Muscle layer of colon (tissue), 2 donors: ENCODE measurements around the gene OSBPL9.
"Not testable (repeated sequence)": the region's sequence is repeated elsewhere in the genome, so short reads cannot be mapped to it uniquely, and the experiment has no call there.

Experiments used
- H3K27ac ChIP-seq: one replicate; pipeline ENCODE4 v1.7.0; 2013; ENCODE audit warnings: low read depth, mild to moderate bottlenecking, low read length, moderate library complexity
- H3K27me3 ChIP-seq, 2 donors: one replicate each; pipeline ENCODE4 v1.7.0; 2013; ENCODE audit warnings: low read length in 2 of 2, mild to moderate bottlenecking in 2 of 2; ENCODE audit not compliant: insufficient read depth in 2 of 2, control insufficient read depth in 1 of 2
- H3K36me3 ChIP-seq: one replicate; pipeline ENCODE4 v1.7.0; 2013; ENCODE audit warnings: mild to moderate bottlenecking, low read length; ENCODE audit not compliant: insufficient read depth
- H3K4me1 ChIP-seq: one replicate; pipeline ENCODE4 v1.7.0; 2013; ENCODE audit warnings: mild to moderate bottlenecking, low read length; ENCODE audit not compliant: insufficient read depth
- H3K4me3 ChIP-seq, 2 donors: one replicate each; pipeline ENCODE4 v1.7.0; 2013; ENCODE audit warnings: low read length in 2 of 2, low read depth in 1 of 2, mild to moderate bottlenecking in 1 of 2, moderate library complexity in 1 of 2
- H3K9ac ChIP-seq: one replicate; pipeline ENCODE4 v1.7.0; 2013; ENCODE audit warnings: low read length
- H3K9me3 ChIP-seq: one replicate; pipeline ENCODE4 v1.7.0; 2013; ENCODE audit warnings: mild to moderate bottlenecking, low read length
- donor health status: abdominal sarcoma.
- donor health status: Adenocarcinoma of cecum.

Gene OSBPL9

DNA sequence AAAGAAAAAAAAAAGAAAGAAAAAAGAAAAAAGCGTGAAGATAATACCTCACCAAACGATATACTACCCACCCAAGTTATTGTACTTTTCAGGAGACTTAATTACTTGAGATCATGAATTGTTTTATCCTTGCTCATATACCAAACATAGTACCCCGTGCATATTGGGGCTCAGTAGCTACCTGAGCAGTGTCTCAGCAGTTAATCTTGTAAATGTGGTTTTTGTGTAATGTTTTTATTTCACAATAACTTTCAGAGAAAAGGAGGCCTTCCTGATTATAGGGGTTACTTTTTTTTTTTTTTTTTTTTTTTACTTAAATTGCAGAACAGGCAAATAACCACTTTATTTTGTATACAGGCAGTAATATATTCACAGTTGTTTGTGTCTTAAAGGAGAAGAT lies 80.3 kb downstream of the OSBPL9 start:
- Histone ChIP-seq H3K36me3 (no peaks in the 10 kb centered on the region), H3K9ac (no peak overlapping the region), H3K9me3 (no peaks in the 10 kb centered on the region), H3K27ac (no peak overlapping the region), H3K4me1 (peaks cover 10% of the 10 kb centered on the region), H3K27me3 (no peaks in the 10 kb centered on the region), H3K4me3 (no peak overlapping the region)

DNA sequence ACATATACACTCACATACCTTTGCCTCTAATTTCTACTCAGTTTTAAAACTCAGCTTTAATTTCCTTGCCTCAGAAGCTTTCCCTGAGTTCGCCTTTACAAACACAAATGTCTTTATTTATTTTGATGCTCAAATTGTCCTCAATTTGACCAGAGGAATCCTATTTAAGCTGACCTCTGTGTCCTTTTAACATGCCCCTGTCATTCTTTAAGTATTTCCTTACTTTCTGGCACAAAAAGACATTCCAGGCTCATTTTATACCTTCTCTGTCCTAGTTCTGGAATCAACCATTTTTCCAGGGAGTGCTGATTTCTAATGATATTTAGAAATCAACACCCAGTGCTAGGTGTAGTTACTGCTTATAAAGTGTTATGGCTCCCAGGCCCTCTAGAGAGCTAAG lies 82.5 kb downstream of the OSBPL9 start:
- no peaks in the 10 kb centered on the region for H3K27me3 ChIP-seq
- no peak overlapping the region for H3K4me3 ChIP-seq
- H3K9ac ChIP-seq = no peak overlapping the region
- H3K9me3 ChIP-seq = no peaks in the 10 kb centered on the region
- peaks cover 10% of the 10 kb centered on the region for H3K4me1 ChIP-seq
- H3K27ac ChIP-seq = no peak overlapping the region
- no peaks in the 10 kb centered on the region for H3K36me3 ChIP-seq

DNA sequence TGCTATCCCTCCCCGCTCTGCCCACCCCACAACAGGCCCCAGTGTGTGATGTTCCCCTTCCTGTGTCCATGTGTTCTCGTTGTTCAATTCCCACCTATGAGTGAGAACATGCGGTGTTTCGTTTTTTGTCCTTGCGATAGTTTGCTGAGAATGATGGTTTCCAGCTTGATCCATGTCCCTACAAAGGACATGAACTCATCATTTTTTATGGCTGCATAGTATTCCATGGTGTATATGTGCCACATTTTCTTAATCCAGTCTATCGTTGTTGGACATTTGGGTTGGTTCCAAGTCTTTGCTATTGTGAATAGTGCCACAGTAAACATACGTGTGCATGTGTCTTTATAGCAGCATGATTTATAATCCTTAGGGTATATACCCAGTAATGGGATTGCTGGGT lies 84.9 kb downstream of the OSBPL9 start:
- H3K9ac ChIP-seq, H3K27me3 ChIP-seq, H3K27ac ChIP-seq, H3K36me3 ChIP-seq, H3K9me3 ChIP-seq, H3K4me3 ChIP-seq, H3K4me1 ChIP-seq: not testable (repeated sequence)

DNA sequence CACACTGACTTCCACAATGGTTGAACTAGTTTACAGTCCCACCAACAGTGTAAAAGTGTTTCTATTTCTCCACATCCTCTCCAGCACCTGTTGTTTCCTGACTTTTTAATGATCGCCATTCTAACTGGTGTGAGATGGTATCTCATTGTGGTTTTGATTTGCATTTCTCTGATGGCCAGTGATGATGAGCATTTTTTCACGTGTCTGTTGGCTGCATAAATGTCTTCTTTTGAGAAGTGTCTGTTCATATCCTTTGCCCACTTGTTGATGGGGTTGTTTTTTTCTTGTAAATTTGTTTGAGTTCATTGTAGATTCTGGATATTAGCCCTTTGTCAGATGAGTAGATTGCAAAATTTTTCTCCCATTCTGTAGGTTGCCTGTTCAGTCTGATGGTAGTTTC lies 85.3 kb downstream of the OSBPL9 start:
- H3K27me3 ChIP-seq, H3K36me3 ChIP-seq, H3K27ac ChIP-seq, H3K4me1 ChIP-seq, H3K4me3 ChIP-seq, H3K9ac ChIP-seq, H3K9me3 ChIP-seq: not testable (repeated sequence)

DNA sequence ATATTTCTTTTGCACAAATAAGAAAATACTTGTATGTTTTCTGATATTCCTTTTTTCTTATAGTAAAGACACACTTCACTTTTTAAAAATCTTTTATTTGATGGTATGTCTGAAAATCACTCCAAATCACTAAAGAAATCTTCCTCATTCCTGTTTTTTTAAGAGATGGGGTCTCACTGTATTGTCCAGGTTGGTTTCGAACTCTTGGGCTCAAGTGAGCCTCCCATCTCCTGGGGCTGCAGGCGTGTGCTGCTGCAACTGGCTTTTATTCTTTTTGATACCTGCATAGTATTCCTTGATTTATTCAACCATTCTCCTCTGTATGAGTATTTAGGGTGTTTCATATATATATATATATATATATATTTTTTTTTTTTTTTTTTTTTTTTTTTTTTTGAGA lies 88.1 kb downstream of the OSBPL9 start:
- Histone ChIP-seq H3K4me1 (no peaks in the 10 kb centered on the region), H3K9ac (no peak overlapping the region), H3K27ac (no peak overlapping the region), H3K36me3 (no peaks in the 10 kb centered on the region), H3K9me3 (no peaks in the 10 kb centered on the region), H3K4me3 (no peak overlapping the region), H3K27me3 (no peaks in the 10 kb centered on the region)

DNA sequence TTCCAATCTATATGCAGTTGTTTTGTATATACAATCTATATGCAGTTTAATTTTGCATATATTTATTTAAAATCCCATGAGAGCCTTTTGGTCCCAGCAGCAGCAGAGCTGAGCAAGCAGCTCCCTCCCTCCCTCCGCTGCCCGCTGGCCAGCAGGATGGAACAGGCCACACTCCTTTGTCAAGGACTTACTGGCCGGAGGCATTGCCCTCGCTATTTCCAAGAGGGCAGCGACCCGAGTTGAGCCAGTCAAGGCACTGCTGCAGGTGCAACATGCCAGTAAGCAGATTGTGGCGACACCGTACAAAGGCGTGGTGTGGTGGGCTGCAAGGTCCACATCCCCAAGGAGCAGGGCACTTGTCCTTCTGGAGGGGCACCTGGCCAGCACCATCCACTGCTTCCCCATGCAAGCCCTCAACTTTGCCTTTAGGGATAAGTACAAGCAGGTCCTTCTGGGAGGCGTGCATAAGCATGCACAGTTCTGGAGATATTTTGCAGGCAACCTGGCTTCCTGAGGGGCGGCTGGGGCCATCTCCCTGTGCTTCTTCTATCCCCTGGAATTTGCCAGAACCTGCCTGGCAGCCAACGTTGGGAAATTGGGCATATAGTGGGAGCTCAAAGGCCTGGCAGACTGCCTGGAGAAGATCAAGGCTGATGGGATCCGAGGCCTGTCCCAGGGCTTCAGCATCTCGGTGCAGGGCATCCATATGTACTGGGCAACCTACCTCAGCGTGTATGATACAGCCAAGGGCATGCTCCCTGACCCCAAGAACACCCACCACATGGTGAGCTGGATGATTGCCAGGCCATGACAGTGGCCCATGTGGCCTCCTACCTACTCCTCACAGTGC lies 92.2 kb downstream of the OSBPL9 start:
- H3K27ac ChIP-seq = no peak overlapping the region
- H3K36me3 ChIP-seq = no peaks in the 10 kb centered on the region
- no peaks in the 10 kb centered on the region for H3K4me1 ChIP-seq
- H3K9me3 ChIP-seq = no peaks in the 10 kb centered on the region
- no peaks in the 10 kb centered on the region for H3K27me3 ChIP-seq
- no peak overlapping the region for H3K4me3 ChIP-seq
- no peak overlapping the region for H3K9ac ChIP-seq

DNA sequence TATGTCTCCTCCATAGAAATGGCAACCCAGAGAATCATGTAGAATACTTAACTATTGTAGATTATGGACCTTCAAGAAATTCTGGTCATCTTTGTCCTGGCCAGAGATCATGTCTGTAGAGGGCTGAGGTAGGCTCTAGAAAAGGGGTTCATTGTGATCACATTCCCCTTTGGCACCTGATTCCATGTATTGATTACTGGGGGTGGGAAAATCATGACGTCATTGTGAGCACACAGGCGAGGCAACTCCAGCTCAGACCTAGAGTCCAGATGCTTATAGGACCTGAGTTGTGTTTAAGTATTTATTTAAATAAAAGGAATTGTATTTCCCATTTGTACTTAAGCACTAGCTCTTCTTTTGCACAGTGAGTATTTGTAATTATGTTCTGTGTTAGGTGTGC lies 93.1 kb downstream of the OSBPL9 start:
- Histone ChIP-seq H3K36me3 (peaks cover 6% of the 10 kb centered on the region), H3K9ac (no peak overlapping the region), H3K27ac (no peak overlapping the region), H3K4me1 (no peaks in the 10 kb centered on the region), H3K4me3 (no peak overlapping the region), H3K9me3 (no peaks in the 10 kb centered on the region), H3K27me3 (no peaks in the 10 kb centered on the region)

DNA sequence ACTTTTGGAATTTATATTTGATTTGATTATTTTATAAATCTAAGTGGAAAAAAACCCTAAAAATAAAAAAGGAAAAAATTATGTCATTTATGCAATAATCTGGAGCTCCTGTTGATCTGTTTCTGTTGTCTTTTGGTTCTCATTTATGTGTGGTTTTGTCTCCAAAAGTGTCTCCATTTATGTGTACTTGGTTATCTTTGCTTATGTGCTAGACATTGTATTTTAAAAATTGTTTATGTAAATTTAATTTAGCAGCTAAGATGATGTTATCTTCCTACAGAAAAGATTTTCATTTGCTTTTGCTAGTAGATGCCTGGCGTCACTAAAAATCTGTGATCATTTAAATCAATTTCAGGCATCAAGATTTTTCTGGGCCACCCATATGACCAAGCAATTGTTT lies 95.7 kb downstream of the OSBPL9 start:
- Histone ChIP-seq H3K9me3 (no peaks in the 10 kb centered on the region), H3K4me3 (no peak overlapping the region), H3K4me1 (no peaks in the 10 kb centered on the region), H3K36me3 (peaks cover 6% of the 10 kb centered on the region), H3K27me3 (no peaks in the 10 kb centered on the region), H3K27ac (no peak overlapping the region), H3K9ac (no peak overlapping the region)

DNA sequence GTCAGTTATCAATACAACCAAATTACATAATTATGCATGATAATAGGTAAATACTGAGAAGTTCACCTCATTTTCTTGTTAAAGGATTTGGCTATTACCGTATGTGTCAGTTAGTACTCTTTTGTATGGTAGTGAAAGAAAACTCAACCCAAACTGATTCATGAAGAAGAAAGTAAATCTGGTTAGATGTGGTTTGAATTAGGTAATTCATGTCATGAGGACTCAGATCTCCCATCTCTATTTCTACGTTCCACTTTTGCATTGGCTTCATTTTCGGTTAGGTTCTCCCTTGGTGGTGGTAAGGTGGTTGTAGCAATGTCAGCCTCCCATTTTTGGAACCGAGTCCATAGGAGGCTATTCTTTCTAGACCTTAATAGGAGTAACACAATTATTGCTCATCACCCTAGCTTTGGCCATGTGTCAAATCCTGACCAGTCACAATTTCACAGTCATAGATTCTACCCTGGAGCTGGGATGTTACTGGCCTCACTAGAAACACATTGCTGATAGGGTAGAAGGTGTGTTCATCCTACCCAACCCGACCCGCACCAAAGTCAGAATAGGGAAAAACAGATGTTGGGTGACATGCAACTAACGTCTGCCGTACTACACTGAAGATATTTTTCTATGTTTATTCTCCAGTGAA lies 97.6 kb downstream of the OSBPL9 start:
- Histone ChIP-seq H3K4me1 (no peaks in the 10 kb centered on the region), H3K9ac (no peak overlapping the region), H3K9me3 (no peaks in the 10 kb centered on the region), H3K36me3 (peaks cover 6% of the 10 kb centered on the region), H3K27me3 (no peaks in the 10 kb centered on the region), H3K27ac (no peak overlapping the region), H3K4me3 (no peak overlapping the region)

DNA sequence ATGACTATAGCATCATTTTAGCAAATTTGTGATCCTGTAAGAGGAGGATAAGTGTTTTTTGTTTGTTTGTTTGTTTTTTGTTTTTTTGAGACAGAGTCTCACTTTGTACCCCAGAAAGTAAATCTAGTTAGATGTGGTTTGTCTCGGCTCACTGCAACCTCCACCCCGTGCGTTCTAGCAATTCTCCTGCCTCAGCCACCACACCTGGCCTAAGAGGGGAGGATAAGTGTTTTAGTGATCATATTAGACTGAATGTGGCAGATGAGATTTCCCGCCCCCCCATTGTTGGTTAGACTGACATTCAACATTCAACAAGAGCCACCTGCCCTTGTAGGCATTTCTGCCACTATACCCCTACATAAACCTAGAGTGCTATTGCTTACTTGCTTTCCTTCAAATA lies 98.5 kb downstream of the OSBPL9 start:
- Histone ChIP-seq H3K27me3 (no peaks in the 10 kb centered on the region), H3K36me3 (peaks cover 6% of the 10 kb centered on the region), H3K9me3 (no peaks in the 10 kb centered on the region), H3K4me3 (no peak overlapping the region), H3K9ac (no peak overlapping the region), H3K4me1 (no peaks in the 10 kb centered on the region), H3K27ac (no peak overlapping the region)

DNA sequence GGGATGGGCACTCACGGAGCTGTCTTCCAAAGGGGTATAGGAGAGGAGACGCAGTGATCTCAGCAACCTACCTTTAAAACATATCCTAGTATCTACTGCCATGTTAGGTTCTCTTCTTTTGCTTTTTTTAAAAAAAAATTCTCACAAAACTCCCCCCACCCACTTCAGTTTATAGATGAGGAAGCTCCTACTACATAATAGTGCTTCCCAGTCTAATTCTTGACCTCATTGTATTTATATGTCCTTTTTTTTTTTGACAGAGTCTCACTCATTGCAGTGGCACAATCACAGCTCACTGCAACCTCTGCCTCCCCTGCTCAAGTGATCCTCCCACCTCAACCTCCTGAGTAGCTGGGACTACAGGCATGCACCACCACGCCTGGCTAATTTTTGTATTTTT lies 99.9 kb downstream of the OSBPL9 start:
- H3K4me1 ChIP-seq = no peaks in the 10 kb centered on the region
- no peaks in the 10 kb centered on the region for H3K27me3 ChIP-seq
- H3K9ac ChIP-seq = no peak overlapping the region
- H3K4me3 ChIP-seq = no peak overlapping the region
- H3K27ac ChIP-seq = no peak overlapping the region
- H3K36me3 ChIP-seq = peaks cover 6% of the 10 kb centered on the region
- H3K9me3 ChIP-seq = no peaks in the 10 kb centered on the region

DNA sequence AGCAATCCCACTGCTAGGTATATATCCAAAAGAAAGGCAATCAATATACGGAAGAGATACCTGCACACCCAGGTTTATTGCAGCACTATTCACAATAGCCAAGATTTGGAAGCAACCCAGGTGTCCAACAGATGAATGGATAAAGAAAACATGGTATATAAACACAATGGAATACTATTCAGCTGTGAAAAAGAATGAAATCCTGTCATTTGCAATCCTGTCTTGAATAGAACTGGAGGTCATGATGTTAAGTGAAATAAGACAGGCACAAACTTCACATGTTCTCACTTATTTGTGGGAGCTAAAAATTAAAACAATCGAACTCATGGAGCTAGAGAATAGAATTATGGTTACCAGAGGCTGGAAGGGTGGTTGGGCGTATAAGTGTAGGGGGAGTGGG lies 101.0 kb downstream of the OSBPL9 start:
- H3K4me1 ChIP-seq = no peaks in the 10 kb centered on the region
- no peak overlapping the region for H3K4me3 ChIP-seq
- H3K36me3 ChIP-seq = peaks cover 6% of the 10 kb centered on the region
- no peaks in the 10 kb centered on the region for H3K9me3 ChIP-seq
- no peaks in the 10 kb centered on the region for H3K27me3 ChIP-seq
- no peak overlapping the region for H3K9ac ChIP-seq
- H3K27ac ChIP-seq = no peak overlapping the region
